Gastrocnemius medialis (tissue), 4 donors: Measurements from ENCODE around the gene YJU2. TPM values are rescaled to one million over a fixed set of nuclear protein-coding genes. Genes with fewer than 3 reads are reported as not detected.

Experiments
- ATAC-seq, 2 donors: fragments of 150-250 bp; one replicate each; pipeline ENCODE4 v1.9.1; 2016
- DNase-seq, 2 donors: peaks; one replicate each; pipeline ENCODE4 v3.0.0-alpha.2; 2019
- H3K27ac ChIP-seq, 4 donors: fragments of 200-600 bp; sonication (generic); 1 replicate in 1 of 4; 2 replicates in 3 of 4; pipeline ENCODE4 v1.5.1; 2016 to 2018; ENCODE audit warnings: mild to moderate bottlenecking in 2 of 4, moderate library complexity in 1 of 4
- H3K27me3 ChIP-seq, 3 donors: fragments of 200-600 bp; sonication (generic) in 2 of 3; 1 replicate in 1 of 3; 2 replicates in 2 of 3; pipeline versions ENCODE4 v1.5.1 to v1.6.0; 2016 to 2019; ENCODE audit warnings: mild to moderate bottlenecking in 1 of 3, moderate library complexity in 1 of 3
- H3K36me3 ChIP-seq, 2 donors: fragments of 200-600 bp; sonication (generic) in 1 of 2; one replicate each; pipeline ENCODE4 v1.5.1; 2017 to 2018
- H3K4me1 ChIP-seq, 2 donors: fragments of 200-600 bp; sonication (generic) in 1 of 2; one replicate each; pipeline ENCODE4 v1.5.1; 2016 to 2017; ENCODE audit warnings: mild to moderate bottlenecking in 2 of 2
- H3K4me3 ChIP-seq, 4 donors: fragments of 200-600 bp; sonication (generic) in 3 of 4; 1 replicate in 1 of 4; 2 replicates in 3 of 4; pipeline ENCODE4 v1.5.1; 2016 to 2019; ENCODE audit warnings: mild to moderate bottlenecking in 2 of 4
- H3K9me3 ChIP-seq, 3 donors: fragments of 200-600 bp; sonication (generic) in 2 of 3; 1 replicate in 1 of 3; 2 replicates in 2 of 3; pipeline ENCODE4 v1.5.1; 2016 to 2019
- POLR2A ChIP-seq, 2 donors: fragments of 450-650 bp; IDR thresholded peaks; one replicate each; pipeline ENCODE4 v1.6.1; 2017; ENCODE audit warnings: antibody characterized with exemption in 2 of 2, mild to moderate bottlenecking in 2 of 2, moderate library complexity in 2 of 2
- in situ Hi-C, 4 donors: fragments of 200-750 bp; cut with MboI; loops; one replicate each; pipeline versions ENCODE4 v1.15.0 to v1.8.0; 2017; ENCODE audit warnings: low sequenced_read_pairs in 4 of 4
- intact Hi-C: fragments of 100-400 bp; cut with DNase I; formaldehyde crosslinking; loops from one replicate; pipeline ENCODE4 v1.15.1; 2023; ENCODE audit warnings: low total_unique reads
- total RNA-seq, 4 donors: library from RNA; depleted of rRNA; stranded (reverse); fragments of >200 nt; gene quantifications; one replicate each; pipeline versions ENCODE4 v1.1.0 to v1.2.3, GENCODE V29; 2016
- TF ChIP-seq, protein P1 (sequence below), 5 experiments: fragments of 450-650 bp in 3 of 5; fragments of 200-600 bp in 2 of 5; sonication (generic) in 2 of 5; IDR thresholded peaks in 4 of 5; conservative IDR thresholded peaks in 1 of 5; 1 replicate in 4 of 5; 2 replicates in 1 of 5; pipeline ENCODE4 v1.5.1; 2016 to 2019; ENCODE audit warnings: antibody characterized with exemption in 5 of 5, mild to moderate bottlenecking in 3 of 5, moderate library complexity in 3 of 5

Gene YJU2
- total RNA-seq, 4 donors from 2014 or later = 13.5 to 37.8 (median 19.9) TPM

GRCh38 chr19:4316956-4317355 is 70.1 kb downstream of the YJU2 start:
- DNase-seq = no peak
- TF ChIP-seq, protein P1, sequence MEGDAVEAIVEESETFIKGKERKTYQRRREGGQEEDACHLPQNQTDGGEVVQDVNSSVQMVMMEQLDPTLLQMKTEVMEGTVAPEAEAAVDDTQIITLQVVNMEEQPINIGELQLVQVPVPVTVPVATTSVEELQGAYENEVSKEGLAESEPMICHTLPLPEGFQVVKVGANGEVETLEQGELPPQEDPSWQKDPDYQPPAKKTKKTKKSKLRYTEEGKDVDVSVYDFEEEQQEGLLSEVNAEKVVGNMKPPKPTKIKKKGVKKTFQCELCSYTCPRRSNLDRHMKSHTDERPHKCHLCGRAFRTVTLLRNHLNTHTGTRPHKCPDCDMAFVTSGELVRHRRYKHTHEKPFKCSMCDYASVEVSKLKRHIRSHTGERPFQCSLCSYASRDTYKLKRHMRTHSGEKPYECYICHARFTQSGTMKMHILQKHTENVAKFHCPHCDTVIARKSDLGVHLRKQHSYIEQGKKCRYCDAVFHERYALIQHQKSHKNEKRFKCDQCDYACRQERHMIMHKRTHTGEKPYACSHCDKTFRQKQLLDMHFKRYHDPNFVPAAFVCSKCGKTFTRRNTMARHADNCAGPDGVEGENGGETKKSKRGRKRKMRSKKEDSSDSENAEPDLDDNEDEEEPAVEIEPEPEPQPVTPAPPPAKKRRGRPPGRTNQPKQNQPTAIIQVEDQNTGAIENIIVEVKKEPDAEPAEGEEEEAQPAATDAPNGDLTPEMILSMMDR (IDR thresholded peaks at IDR 0.05 in 4 of 5, conservative IDR thresholded peaks at IDR 0.05 in 1 of 5) = no peak
- no peak for TF ChIP-seq POLR2A (IDR thresholded peaks at IDR 0.05)

GRCh38 chr19:4318460-4318859 is 71.6 kb downstream of the YJU2 start:
- Histone ChIP-seq H3K9me3 (no peaks in the 10 kb centered on the region), H3K4me3 (no peak overlapping the region), H3K4me1 (no peaks in the 10 kb centered on the region), H3K27ac (no peak overlapping the region), H3K36me3 (no peaks in the 10 kb centered on the region), H3K27me3 (no peaks in the 10 kb centered on the region)
- in situ Hi-C loops (no loop called here), intact Hi-C loops (no loop called here)
- DNase-seq (no peak), ATAC-seq (no peak)
- no peak for TF ChIP-seq POLR2A (IDR thresholded peaks at IDR 0.05)
- TF ChIP-seq, protein P1 (IDR thresholded peaks at IDR 0.05 in 4 of 5, conservative IDR thresholded peaks at IDR 0.05 in 1 of 5) = no peak

More at GRCh38 chr19:4316956-4317355, 70.1 kb downstream of the YJU2 start:
- in situ Hi-C loops (no loop called here), intact Hi-C loops (no loop called here)
- no peak for ATAC-seq
- Histone ChIP-seq H3K4me1 (no peaks in the 10 kb centered on the region), H3K9me3 (no peaks in the 10 kb centered on the region), H3K4me3 (no peak overlapping the region), H3K27ac (no peak overlapping the region), H3K27me3 (peaks cover 0 to 5% (median 0%) of the 10 kb centered on the region in 3 donors), H3K36me3 (no peaks in the 10 kb centered on the region)

Other genes starting within 250 kb of the YJU2 start
- gene PIAS4, start 239.3 kb upstream of the YJU2 start, total RNA-seq = 10 to 100 TPM; 15.5 to 20.0 (median 17.5) TPM
- 100 to 1,000 TPM in 2 of 4 donors, 10 to 100 TPM in 2; 50.0 to 104 (median 91.9) TPM for gene ZBTB7A, start 180.2 kb upstream of the YJU2 start, total RNA-seq
- gene MAP2K2, start 123.0 kb upstream of the YJU2 start, total RNA-seq = 100 to 1,000 TPM; 101 to 207 (median 138) TPM
- 1 to 10 TPM in 1 of 4 donors, under 1 TPM in 1, not detected in 2; 0.10 to 1.0 TPM for gene CREB3L3, start 93.4 kb upstream of the YJU2 start, total RNA-seq
- 10 to 100 TPM; 11.7 to 25.7 (median 13.7) TPM for gene SIRT6, start 64.5 kb upstream of the YJU2 start, total RNA-seq
- gene ANKRD24, start 64.4 kb upstream of the YJU2 start, total RNA-seq = 1 to 10 TPM in 1 of 4 donors, under 1 TPM in 3; 0.13 to 3.0 (median 0.45) TPM
- 1 to 10 TPM in 1 of 4 donors, under 1 TPM in 2, not detected in 1; 0.38 to 1.7 (median 0.85) TPM for gene EBI3, start 17.6 kb upstream of the YJU2 start, total RNA-seq
- gene SHD, start 32.2 kb downstream of the YJU2 start, total RNA-seq = under 1 TPM in 1 of 4 donors, not detected in 3; 0.26 TPM
- not detected for gene TMIGD2, start 55.3 kb downstream of the YJU2 start, total RNA-seq
- not detected for gene FSD1, start 57.5 kb downstream of the YJU2 start, total RNA-seq
- gene STAP2, start 91.7 kb downstream of the YJU2 start, total RNA-seq = 1 to 10 TPM in 2 of 4 donors, under 1 TPM in 1, not detected in 1; 0.94 to 2.1 (median 1.3) TPM
- 1 to 10 TPM; 2.7 to 3.1 (median 3.0) TPM for gene MPND, start 96.5 kb downstream of the YJU2 start, total RNA-seq
- 10 to 100 TPM; 11.6 to 19.4 (median 15.8) TPM for gene SH3GL1, start 153.5 kb downstream of the YJU2 start, total RNA-seq
- 10 to 100 TPM in 2 of 4 donors, 1 to 10 TPM in 2; 7.3 to 15.8 (median 9.7) TPM for gene CHAF1A, start 155.6 kb downstream of the YJU2 start, total RNA-seq
- 100 to 1,000 TPM in 3 of 4 donors, 10 to 100 TPM in 1; 93.8 to 230 (median 114) TPM for gene UBXN6, start 210.7 kb downstream of the YJU2 start, total RNA-seq
- 10 to 100 TPM; 46.5 to 83.2 (median 56.1) TPM for gene HDGFL2, start 225.2 kb downstream of the YJU2 start, total RNA-seq